GM12878 (cell line): Measurements from ENCODE around the gene IQCH. TPM values are rescaled to one million over a fixed set of nuclear protein-coding genes. Genes with fewer than 3 reads are reported as not detected.

ENCODE experiments used
- ATAC-seq: fragments of 200-7000 bp; cut with Tn5 transposase; 3 replicates; pipeline ENCODE4 v1.9.1; 2020; ENCODE audit warnings: mild to moderate bottlenecking, moderate library complexity
- BruUV-seq: library from RNA; stranded (reverse); fragments of 400-500 nt; replicated peaks from 2 replicates; lab custom pipeline; 2021; lab: Mats Ljungman, UMichigan
- CTCF ChIA-PET: fragments of 300-600 bp; sonication (Branson Sonifier 250); formaldehyde crosslinking; extraction: SDS; loops from one replicate; lab custom pipeline; 2021; ENCODE audit warnings: inconsistent platforms; lab: Yijun Ruan, JAX
- POLR2A ChIA-PET: fragments of 350-600 bp; formaldehyde crosslinking; extraction: SDS; loops from one replicate; lab custom pipeline; 2021; ENCODE audit warnings: inconsistent platforms; lab: Charles Lee
- RAD21 ChIA-PET: fragments of 300-600 bp; sonication (Branson Sonifier 250); formaldehyde crosslinking; loops from one replicate; lab custom pipeline; 2023; ENCODE audit warnings: antibody characterized with exemption; ENCODE audit not compliant: unreplicated experiment; lab: Charles Lee
- SMC1A ChIA-PET: fragments of 300-600 bp; sonication (Branson Sonifier 250); formaldehyde crosslinking; loops from one replicate; lab custom pipeline; 2023; ENCODE audit not compliant: unreplicated experiment, uncharacterized antibody; lab: Charles Lee
- DNase-seq: peaks from one replicate; pipeline ENCODE4 v3.0.0-alpha.2; 2011; ENCODE audit warnings: low read depth, low spot score
- FAIRE-seq: peaks from 3 replicates; lab custom pipeline; 2011; peaks lifted over from hg19 to GRCh38; lab: Jason Lieb, UNC
- H2AFZ ChIP-seq: 2 replicates; pipeline ENCODE4 v1.6.0; 2011; ENCODE audit warnings: low read depth, low read length, control low read depth; ENCODE audit not compliant: control insufficient read depth
- H3K27ac ChIP-seq: 2 replicates; pipeline ENCODE4 v1.5.1; 2011; ENCODE audit warnings: control low read depth; ENCODE audit not compliant: control insufficient read depth, insufficient read depth
- H3K27me3 ChIP-seq, 2 experiments: replicated peaks in 1 of 2; 2 replicates each; pipeline versions ENCODE4 v1.6.0 to v1.6.1; 2011; ENCODE audit warnings: low read length in 1 of 2; ENCODE audit not compliant: control insufficient read depth in 2 of 2, insufficient read depth in 2 of 2
- H3K36me3 ChIP-seq, 2 experiments: 2 replicates each; pipeline ENCODE4 v1.5.1; 2011; ENCODE audit warnings: low read length in 1 of 2; ENCODE audit not compliant: control insufficient read depth in 2 of 2, insufficient read depth in 2 of 2
- H3K4me1 ChIP-seq: 2 replicates; pipeline ENCODE4 v1.6.1; 2011; ENCODE audit warnings: mild to moderate bottlenecking, low read length, moderate library complexity, mixed read lengths; ENCODE audit not compliant: control insufficient read depth, insufficient read depth
- H3K4me2 ChIP-seq: 2 replicates; pipeline ENCODE4 v1.6.0; 2011; ENCODE audit warnings: control low read depth; ENCODE audit not compliant: control insufficient read depth, insufficient read depth
- H3K4me3 ChIP-seq: fragments of 200-600 bp; sonication (generic); 2 replicates; pipeline ENCODE4 v1.5.1; 2016
- H3K79me2 ChIP-seq: 2 replicates; pipeline ENCODE4 v1.6.0; 2011; ENCODE audit warnings: low read length; ENCODE audit not compliant: control insufficient read depth, insufficient read depth
- H3K9ac ChIP-seq: 2 replicates; pipeline ENCODE4 v1.8.0; 2011; ENCODE audit warnings: low read length, control low read depth, mixed read lengths; ENCODE audit not compliant: control insufficient read depth, insufficient read depth
- H3K9me3 ChIP-seq: replicated peaks from 3 replicates; pipeline ENCODE4 v1.5.1; 2011; ENCODE audit warnings: mild to moderate bottlenecking, low read length; ENCODE audit not compliant: control insufficient read depth, insufficient read depth
- H4K20me1 ChIP-seq: 2 replicates; pipeline ENCODE4 v1.6.0; 2011; ENCODE audit not compliant: control insufficient read depth, insufficient read depth
- ATF2 ChIP-seq: IDR thresholded peaks from 2 replicates; pipeline ENCODE4 v1.6.1; 2012; ENCODE audit warnings: low read length, inconsistent platforms
- CEBPB ChIP-seq, 2 experiments: fragments of 150-350 bp in 1 of 2; IDR thresholded peaks; 2 replicates each; pipeline ENCODE4 v1.6.1; 2012 to 2014; ENCODE audit warnings: low read depth in 2 of 2, low read length in 2 of 2, borderline replicate concordance in 1 of 2, inconsistent platforms in 1 of 2
- HCFC1 ChIP-seq: fragments of 150-350 bp; IDR thresholded peaks from 2 replicates; pipeline ENCODE4 v1.6.1; 2014; ENCODE audit warnings: low read length
- HDAC6 ChIP-seq: fragments of 200-600 bp; sonication (generic); IDR thresholded peaks from one replicate; pipeline ENCODE4 v1.8.0; 2017; ENCODE audit warnings: antibody characterized with exemption; ENCODE audit not compliant: unreplicated experiment
- IKZF2 ChIP-seq, 2 experiments: fragments of 450-650 bp; IDR thresholded peaks; 2 replicates each; pipeline ENCODE4 v1.6.1; 2017; ENCODE audit warnings: mild to moderate bottlenecking in 2 of 2, moderate library complexity in 2 of 2
- IRF4 ChIP-seq: IDR thresholded peaks from 2 replicates; pipeline ENCODE4 v1.6.1; 2011; ENCODE audit warnings: low read depth, low read length
- NFXL1 ChIP-seq: fragments of 450-650 bp; IDR thresholded peaks from 2 replicates; pipeline ENCODE4 v1.6.1; 2017; ENCODE audit warnings: antibody characterized with exemption, mild to moderate bottlenecking, borderline replicate concordance
- SUPT20H ChIP-seq: IDR thresholded peaks from 2 replicates; pipeline ENCODE4 v1.6.1; 2011; ENCODE audit warnings: low read depth, mild to moderate bottlenecking, low read length, moderate library complexity, borderline replicate concordance; ENCODE audit not compliant: control insufficient read depth
- WRNIP1 ChIP-seq: IDR thresholded peaks from 2 replicates; pipeline ENCODE4 v1.6.1; 2011; ENCODE audit warnings: low read depth, low read length, improper control_type of control experiment, borderline replicate concordance
- ZNF274 ChIP-seq: IDR thresholded peaks from one replicate; pipeline ENCODE4 v1.8.0; 2011; ENCODE audit not compliant: insufficient read length, insufficient read depth
- ZNF687 ChIP-seq: fragments of 450-650 bp; IDR thresholded peaks from 2 replicates; pipeline ENCODE4 v1.6.1; 2017; ENCODE audit warnings: mild to moderate bottlenecking, moderate library complexity
- WGBS: methylation state at CpG from one replicate; pipeline ENCODE4 v1.1.6; 2016; ENCODE audit warnings: low lambda C conversion rate; ENCODE audit not compliant: insufficient replicate concordance, insufficient coverage; ENCODE audit errors: missing lambda C conversion rate; 5-methylcytosine and 5-hydroxymethylcytosine counted together
- in situ Hi-C: fragments of 300-500 bp; cut with MboI; formaldehyde crosslinking; loops from 9 replicates; pipeline ENCODE4 v1.14.3; 2018; ENCODE audit warnings: mixed read lengths
- intact Hi-C: fragments of 100-400 bp; cut with micrococcal nuclease; formaldehyde crosslinking; loops from one replicate; pipeline ENCODE4 v1.14.2; 2022; ENCODE audit not compliant: unreplicated experiment
- polyA plus RNA-seq, 11 experiments: library from polyadenylated mRNA; depleted of rRNA in 4 of 11; unstranded in 6 of 11; stranded (reverse) in 5 of 11; fragments of >200 nt; fragmentation: Nextera tagmentation in 4 of 11; fragmentation: Illumina TruSeq in 1 of 11; extraction: Ambion mirVana in 4 of 11; extraction: Trizol in 1 of 11; gene quantifications; 1 replicate in 1 of 11; 2 replicates in 10 of 11; pipeline versions ENCODE4 v1.2.1 to v1.2.3, GENCODE V29; 2011 to 2016; ENCODE audit warnings: inconsistent platforms in 2 of 11, missing spikeins in 2 of 11, low read depth in 1 of 11
- total RNA-seq, 4 experiments: library from RNA; depleted of rRNA in 3 of 4; stranded (reverse); fragments of >200 nt in 3 of 4; fragmentation: Illumina TruSeq in 1 of 4; extraction: Trizol in 1 of 4; gene quantifications; 2 replicates each; pipeline versions ENCODE4 v1.2.1 to v1.2.3, GENCODE V29; 2013 to 2021
- TF ChIP-seq, protein P1 (sequence below): fragments of 450-650 bp; IDR thresholded peaks from 2 replicates; pipeline ENCODE4 v1.6.1; 2018; ENCODE audit warnings: borderline replicate concordance, mild to moderate bottlenecking; ENCODE audit not compliant: partially characterized antibody

The IQCH gene
- total and polyA plus RNA-seq, 10 of the 15 experiments (the other 5 are each of a cell fraction or from before 2014, with no cell fraction given) = 0.29 to 1.3 (median 0.99) TPM

DNA sequence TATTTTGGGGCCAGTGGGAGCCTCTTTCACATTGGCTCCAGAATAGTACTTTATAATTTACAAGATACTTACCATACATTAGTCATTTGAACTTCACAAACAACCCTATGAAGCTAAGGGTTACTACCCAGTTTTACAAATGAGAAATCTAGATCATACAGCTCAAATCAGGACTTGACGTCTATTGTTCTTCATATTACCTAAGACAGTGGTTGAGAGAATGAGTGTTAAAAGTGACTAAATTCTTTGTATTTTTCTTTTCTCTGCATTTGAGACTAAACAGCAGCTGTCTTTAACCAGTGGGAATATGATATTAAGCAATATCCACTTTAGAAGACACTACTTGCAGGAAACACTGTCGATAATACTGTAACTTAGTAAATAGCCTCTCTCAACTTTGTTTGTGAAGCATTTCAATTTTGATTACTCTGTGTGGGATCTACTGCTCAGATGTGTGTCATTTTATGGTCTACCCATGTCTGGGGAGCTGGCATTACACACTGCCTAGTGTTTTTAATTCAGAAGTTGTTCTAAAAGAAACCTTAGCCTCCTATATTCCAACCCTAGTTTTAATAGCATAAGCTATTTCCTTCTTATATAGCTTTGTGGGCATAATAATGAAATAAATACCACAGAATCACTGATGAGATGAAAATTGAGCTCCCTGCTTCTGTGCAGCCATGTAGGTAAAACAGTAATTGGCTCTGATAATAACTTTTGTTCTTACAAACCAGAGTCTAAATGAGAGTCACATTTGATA is 45.9 kb downstream of the IQCH start:
- no peak for ATAC-seq

More for the DNA sequence above, 45.9 kb downstream of the IQCH start:
- no peak overlapping the region for H3K9ac ChIP-seq
- no peaks in the 10 kb centered on the region for H3K27me3 ChIP-seq
- CTCF ChIA-PET = interaction anchor here (1.1 to 9.2 kb wide), 3 partner anchors 60 to 353 kb away, joined by 3 to 69 read pairs (median 40); no protein-coding TSS in a partner anchor
- BruUV-seq = no TSS peak
- POLR2A ChIA-PET = interaction anchor here (0.7 kb wide), 1 partner anchor 277 kb away, joined by 3 read pairs; no protein-coding TSS in a partner anchor
- no peaks in the 10 kb centered on the region for H3K79me2 ChIP-seq
- H3K4me3 ChIP-seq = no peak overlapping the region
- H3K27ac ChIP-seq = no peak overlapping the region
- peaks cover 11% of the 10 kb centered on the region for H3K4me1 ChIP-seq
- no peaks in the 10 kb centered on the region for H4K20me1 ChIP-seq
- DNase-seq (no peak), FAIRE-seq (no peak)
- no peak for TF ChIP-seq ZNF274
- TF ChIP-seq, protein P1, sequence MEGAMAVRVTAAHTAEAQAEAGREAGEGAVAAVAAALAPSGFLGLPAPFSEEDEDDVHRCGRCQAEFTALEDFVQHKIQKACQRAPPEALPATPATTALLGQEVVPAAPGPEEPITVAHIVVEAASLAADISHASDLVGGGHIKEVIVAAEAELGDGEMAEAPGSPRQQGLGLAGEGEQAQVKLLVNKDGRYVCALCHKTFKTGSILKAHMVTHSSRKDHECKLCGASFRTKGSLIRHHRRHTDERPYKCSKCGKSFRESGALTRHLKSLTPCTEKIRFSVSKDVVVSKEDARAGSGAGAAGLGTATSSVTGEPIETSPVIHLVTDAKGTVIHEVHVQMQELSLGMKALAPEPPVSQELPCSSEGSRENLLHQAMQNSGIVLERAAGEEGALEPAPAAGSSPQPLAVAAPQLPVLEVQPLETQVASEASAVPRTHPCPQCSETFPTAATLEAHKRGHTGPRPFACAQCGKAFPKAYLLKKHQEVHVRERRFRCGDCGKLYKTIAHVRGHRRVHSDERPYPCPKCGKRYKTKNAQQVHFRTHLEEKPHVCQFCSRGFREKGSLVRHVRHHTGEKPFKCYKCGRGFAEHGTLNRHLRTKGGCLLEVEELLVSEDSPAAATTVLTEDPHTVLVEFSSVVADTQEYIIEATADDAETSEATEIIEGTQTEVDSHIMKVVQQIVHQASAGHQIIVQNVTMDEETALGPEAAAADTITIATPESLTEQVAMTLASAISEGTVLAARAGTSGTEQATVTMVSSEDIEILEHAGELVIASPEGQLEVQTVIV = no peak
- TF ChIP-seq ZNF687 = no peak
- no peak for TF ChIP-seq IKZF2 (IDR thresholded peaks at IDR 0.05)
- no peak for TF ChIP-seq ATF2
- no peak for TF ChIP-seq HCFC1
- no peak for TF ChIP-seq IRF4
- TF ChIP-seq WRNIP1 = no peak
- TF ChIP-seq HDAC6 = no peak
- no peak for TF ChIP-seq NFXL1
- no peak for TF ChIP-seq CEBPB (IDR thresholded peaks at IDR 0.05; ENCODE audit: borderline replicate concordance in 1 of 2, low read depth in 2 of 2, low read length in 2 of 2)
- TF ChIP-seq SUPT20H = no peak
- 98% methylated on average over 2 of the region's 2 CpGs for WGBS
- intact Hi-C loops (loop anchor here (5.0 kb wide), 1 partner anchor 233 kb away; the partner anchor contains the start of gene SMAD3), in situ Hi-C loops (loop anchor here (5.0 kb wide), 1 partner anchor 353 kb away; no protein-coding TSS in a partner anchor)
- RAD21 ChIA-PET = interaction anchor here (0.7 to 3.4 kb wide), 5 partner anchors 11 to 353 kb away, joined by 3 to 29 read pairs (median 3); no protein-coding TSS in a partner anchor
- H3K36me3 ChIP-seq = no peaks in the 10 kb centered on the region
- H3K4me2 ChIP-seq = no peak overlapping the region
- no peaks in the 10 kb centered on the region for H3K9me3 ChIP-seq
- SMC1A ChIA-PET = interaction anchor here (0.7 to 3.4 kb wide), 11 partner anchors 8 to 362 kb away, joined by 3 to 26 read pairs (median 4); no protein-coding TSS in a partner anchor
- H2AFZ ChIP-seq = no peak overlapping the region
